ENCODE data around the gene TTN.
"Not testable (repeated sequence)": the region's sequence is repeated elsewhere in the genome, so short reads cannot be mapped to it uniquely, and the experiment has no call there.

The TTN gene

GRCh38 chr2:178526256-178526655 is 281.0 kb downstream of the TTN start:
- DNase-seq = no peak

GRCh38 chr2:178525460-178525859 is 281.8 kb downstream of the TTN start:
- DNase-seq = not testable (repeated sequence)

- DNase-seq = not testable (repeated sequence)
Observed at GRCh38 chr2:178525010-178525409, 282.2 kb downstream of the TTN start.

GRCh38 chr2:178523596-178524134 is 283.6 kb downstream of the TTN start:
- no peak for DNase-seq

GRCh38 chr2:178522950-178523595 is 284.1 kb downstream of the TTN start:
- DNase-seq = peak; percentile 70 to 85

- DNase-seq = peak; percentile 14 to 21
Observed at GRCh38 chr2:178521304-178522150, 285.7 kb downstream of the TTN start.

GRCh38 chr2:178517496-178517895 is 289.7 kb downstream of the TTN start:
- DNase-seq = no peak

- peak; percentile 29 to 32 for DNase-seq
Observed at GRCh38 chr2:178514664-178515063, 292.6 kb downstream of the TTN start.

- no peak for DNase-seq
Observed at GRCh38 chr2:178513876-178514275, 293.3 kb downstream of the TTN start.

GRCh38 chr2:178512484-178512883 is 294.7 kb downstream of the TTN start:
- no peak for DNase-seq

GRCh38 chr2:178510384-178510783 is 296.8 kb downstream of the TTN start:
- DNase-seq = no peak

- no peak for DNase-seq
Observed at GRCh38 chr2:178508646-178509045, 298.6 kb downstream of the TTN start.

GRCh38 chr2:178506949-178507348 is 300.3 kb downstream of the TTN start:
- DNase-seq = no peak

- DNase-seq = no peak
Observed at GRCh38 chr2:178506524-178506923, 300.7 kb downstream of the TTN start.

GRCh38 chr2:178506101-178506500 is 301.1 kb downstream of the TTN start:
- no peak for DNase-seq

GRCh38 chr2:178502751-178503150 is 304.5 kb downstream of the TTN start:
- no peak for DNase-seq

- DNase-seq = no peak
Observed at GRCh38 chr2:178499640-178500039, 307.6 kb downstream of the TTN start.

GRCh38 chr2:178498137-178498536 is 309.1 kb downstream of the TTN start:
- DNase-seq = no peak

GRCh38 chr2:178496049-178496448 is 311.2 kb downstream of the TTN start:
- no peak for DNase-seq

- no peak for DNase-seq
Observed at GRCh38 chr2:178491612-178492011, 315.6 kb downstream of the TTN start.

GRCh38 chr2:178485356-178485755 is 321.9 kb downstream of the TTN start:
- DNase-seq = no peak

- DNase-seq = no peak
Observed at GRCh38 chr2:178484245-178485041, 322.8 kb downstream of the TTN start.

GRCh38 chr2:178482437-178482836 is 324.8 kb downstream of the TTN start:
- DNase-seq = no peak
